BLaER1 treated with 17β-estradiol and CSF1 and Interleukin-3, amounts not matched to agents 10 nM and 100 nM (cell line): ENCODE results near the gene FAF1.

Experiments
- H3K27ac ChIP-seq, 11 experiments: shearing (Covaris generic); formaldehyde crosslinking; 2 replicates each; pipeline ENCODE4 v1.8.1; 2022
- H3K27me3 ChIP-seq, 11 experiments: shearing (Covaris generic); formaldehyde crosslinking; 2 replicates each; pipeline ENCODE4 v1.8.1; 2022
- H3K36me3 ChIP-seq, 11 experiments: shearing (Covaris generic); formaldehyde crosslinking; 2 replicates each; pipeline ENCODE4 v1.8.1; 2022
- H3K4me1 ChIP-seq, 10 experiments: shearing (Covaris generic); formaldehyde crosslinking; 2 replicates each; pipeline ENCODE4 v1.8.1; 2022
- H3K4me2 ChIP-seq, 11 experiments: shearing (Covaris generic); formaldehyde crosslinking; 2 replicates each; pipeline ENCODE4 v1.8.1; 2022
- H3K4me3 ChIP-seq, 10 experiments: shearing (Covaris generic); formaldehyde crosslinking; 2 replicates each; pipeline ENCODE4 v1.8.1; 2022
- H3K9ac ChIP-seq, 11 experiments: shearing (Covaris generic); formaldehyde crosslinking; 2 replicates each; pipeline ENCODE4 v1.8.1; 2022
- H3K9me3 ChIP-seq, 11 experiments: shearing (Covaris generic); formaldehyde crosslinking; replicated peaks in 1 of 11; 2 replicates each; pipeline ENCODE4 v1.8.1; 2022
- H4K20me1 ChIP-seq, 11 experiments: shearing (Covaris generic); formaldehyde crosslinking; 2 replicates each; pipeline ENCODE4 v1.8.1; 2022
- Cebpa-rat ChIP-seq, 11 experiments: shearing (Covaris generic); IDR thresholded peaks; 2 replicates each; pipeline ENCODE4 v1.8.1; 2022

Gene FAF1

DNA sequence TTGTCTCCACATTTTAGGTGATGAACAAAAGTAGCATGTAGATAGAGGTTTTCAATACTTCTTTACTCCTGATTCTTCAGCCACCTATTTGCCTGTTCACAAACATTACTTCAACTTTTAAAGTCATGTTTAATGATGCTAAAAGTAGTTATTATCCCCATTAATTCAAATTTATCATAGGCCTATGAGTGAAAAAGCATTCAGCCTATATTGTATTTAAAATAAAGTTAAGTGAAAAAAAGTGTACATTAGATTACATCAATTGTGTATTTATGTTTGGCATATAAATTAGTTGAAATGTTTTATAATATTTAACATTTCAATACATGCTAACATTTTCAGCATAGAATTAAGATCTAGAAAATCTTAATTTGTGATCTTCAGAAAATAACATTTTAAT lies 20.4 kb upstream of the FAF1 start:
- Histone ChIP-seq H3K27ac (no peak overlapping the region), H3K9ac (no peak overlapping the region), H3K4me1 (peaks cover 11 to 20% (median 15%) of the 10 kb centered on the region in 10 experiments; a peak in 17 of 20 replicates), H3K36me3 (no peaks in the 10 kb centered on the region), H3K9me3 (no peaks in the 10 kb centered on the region), H3K27me3 (peaks cover 62 to 83% (median 73%) of the 10 kb centered on the region in 11 experiments), H3K4me3 (no peak overlapping the region), H3K4me2 (no peak overlapping the region), H4K20me1 (peaks cover 0 to 44% (median 30%) of the 10 kb centered on the region in 11 experiments; a peak in 19 of 22 replicates)
- no peak for TF ChIP-seq Cebpa-rat (IDR thresholded peaks at IDR 0.05)

DNA sequence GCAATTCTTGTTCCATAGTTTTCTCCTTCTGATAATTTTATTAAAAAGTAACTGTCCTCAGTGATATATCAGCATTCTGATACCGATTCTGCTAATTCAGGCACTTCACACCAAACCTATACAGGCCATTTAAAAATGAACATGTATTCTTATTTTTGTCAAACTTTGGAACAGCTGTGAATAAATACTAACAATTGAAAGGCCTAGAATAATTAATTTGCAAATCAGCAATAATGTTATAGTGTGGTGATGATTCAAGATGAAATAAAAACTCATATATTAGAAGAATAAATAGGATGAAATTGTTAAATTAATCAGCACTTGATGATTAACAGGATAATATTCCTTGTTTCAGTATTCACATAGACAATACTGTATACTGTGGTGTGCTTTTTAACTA lies 19.9 kb upstream of the FAF1 start:
- H3K36me3 ChIP-seq = no peaks in the 10 kb centered on the region
- H3K4me3 ChIP-seq = no peak overlapping the region
- no peak overlapping the region for H3K27ac ChIP-seq
- peaks cover 0 to 46% (median 30%) of the 10 kb centered on the region in 11 experiments; a peak in 19 of 22 replicates for H4K20me1 ChIP-seq
- H3K4me2 ChIP-seq = no peak overlapping the region
- no peaks in the 10 kb centered on the region for H3K9me3 ChIP-seq
- H3K4me1 ChIP-seq = peaks cover 11 to 20% (median 15%) of the 10 kb centered on the region in 10 experiments; a peak in 17 of 20 replicates
- H3K27me3 ChIP-seq = peaks cover 68 to 89% (median 79%) of the 10 kb centered on the region in 11 experiments
- TF ChIP-seq Cebpa-rat (IDR thresholded peaks at IDR 0.05) = no peak
- H3K9ac ChIP-seq = no peak overlapping the region

DNA sequence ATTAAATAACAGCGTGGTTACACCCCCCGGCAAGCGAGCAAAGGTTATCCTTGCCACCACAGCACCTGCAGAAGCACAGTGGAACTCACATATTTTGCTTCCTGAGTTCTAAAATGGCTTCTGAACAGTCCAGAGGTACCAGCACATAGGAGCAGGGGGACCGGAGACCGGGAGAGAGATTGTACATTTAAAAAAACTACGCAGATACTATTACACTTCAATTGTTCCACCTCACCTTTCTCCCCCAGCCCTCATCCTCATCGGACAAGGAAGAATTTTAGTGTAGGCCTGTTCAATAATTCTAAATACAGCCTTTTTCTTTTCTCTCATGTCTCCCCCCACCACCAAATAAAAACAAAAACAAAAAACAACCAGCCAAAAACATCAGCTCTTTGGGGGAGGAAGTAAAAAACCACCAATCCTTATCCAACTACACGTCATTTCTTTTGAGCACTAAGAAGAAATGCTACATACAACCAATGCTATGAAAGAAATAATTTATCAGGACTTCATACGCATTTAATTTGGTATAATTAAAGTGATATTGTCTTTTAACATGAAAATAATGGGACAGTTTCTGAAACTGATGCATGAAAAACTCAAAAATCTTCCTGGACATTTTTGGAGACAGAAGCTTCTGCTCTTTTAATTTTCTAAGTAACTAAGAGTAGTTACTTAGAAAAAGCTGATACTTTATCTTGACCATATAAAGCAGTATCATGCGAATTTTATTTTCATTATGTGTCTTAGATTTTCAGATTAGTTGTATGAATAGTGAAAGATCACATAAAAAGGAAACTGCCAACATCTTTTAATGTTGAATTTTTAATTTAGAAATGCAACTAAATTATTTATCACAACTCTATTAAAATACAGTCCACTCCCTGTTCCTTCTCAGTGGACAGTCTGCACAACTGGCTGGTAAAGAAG lies 19.1 kb upstream of the FAF1 start:
- Histone ChIP-seq H3K27ac (no peak overlapping the region), H3K9me3 (no peaks in the 10 kb centered on the region), H3K4me3 (no peak overlapping the region; a peak in 2 of 20 replicates), H3K36me3 (no peaks in the 10 kb centered on the region), H4K20me1 (peaks cover 0 to 54% (median 32%) of the 10 kb centered on the region in 11 experiments; a peak in 19 of 22 replicates), H3K4me2 (peak overlapping the region in 3 of 11 experiments; percentile 85 to 95 (median 94); a peak in 3 of 22 replicates), H3K9ac (no peak overlapping the region), H3K27me3 (peaks cover 76 to 97% (median 85%) of the 10 kb centered on the region in 11 experiments), H3K4me1 (peaks cover 11 to 20% (median 15%) of the 10 kb centered on the region in 10 experiments; a peak in 17 of 20 replicates)
- TF ChIP-seq Cebpa-rat (IDR thresholded peaks at IDR 0.05) = no peak

GRCh38 chr1:50978144-50978851 lies 18.2 kb upstream of the FAF1 start:
- Histone ChIP-seq H3K27ac (no peak overlapping the region), H3K4me2 (peak overlapping the region; percentile 63 to 95 (median 77)), H3K36me3 (no peaks in the 10 kb centered on the region), H3K9ac (peak overlapping the region in 2 of 11 experiments; percentile 15 to 45; a peak in 2 of 22 replicates), H3K4me1 (peaks cover 11 to 20% (median 15%) of the 10 kb centered on the region in 10 experiments; a peak in 17 of 20 replicates), H3K27me3 (peaks cover 84 to 100% (median 94%) of the 10 kb centered on the region in 11 experiments), H3K9me3 (no peaks in the 10 kb centered on the region), H4K20me1 (peaks cover 0 to 62% (median 38%) of the 10 kb centered on the region in 11 experiments; a peak in 19 of 22 replicates), H3K4me3 (peak overlapping the region; percentile 26 to 67 (median 48); a peak in 19 of 20 replicates)
- TF ChIP-seq Cebpa-rat (IDR thresholded peaks at IDR 0.05) = no peak

DNA sequence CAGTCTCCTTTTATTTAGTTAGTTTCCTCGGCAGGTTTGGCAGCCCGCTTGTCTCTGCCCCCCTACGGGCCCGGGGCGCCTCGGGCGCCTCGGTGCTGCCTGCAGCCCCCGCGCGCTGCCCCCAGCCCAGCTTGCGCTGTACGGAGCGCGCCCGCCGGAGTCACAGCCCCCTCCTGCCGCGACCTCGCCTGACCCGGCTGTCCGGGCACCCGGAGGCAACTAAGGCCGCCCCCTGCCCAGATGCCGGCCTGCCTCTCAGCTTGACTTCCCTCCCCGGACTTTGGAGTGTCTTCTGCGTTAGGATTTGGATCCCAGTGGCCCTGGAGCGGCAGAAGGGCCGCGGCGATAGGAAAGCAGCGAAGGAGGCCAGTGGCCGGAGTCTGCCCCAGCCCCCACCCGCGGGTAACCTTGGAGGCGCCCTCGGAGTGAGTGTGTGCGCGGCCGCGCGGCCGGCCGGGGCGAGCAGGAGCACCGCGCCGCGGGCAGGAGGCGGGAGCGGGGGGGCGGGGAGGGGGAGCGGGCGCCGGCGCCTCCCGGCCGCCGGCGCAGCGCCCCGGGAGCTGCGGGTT lies 17.6 kb upstream of the FAF1 start:
- TF ChIP-seq Cebpa-rat (IDR thresholded peaks at IDR 0.05) = no peak
- Histone ChIP-seq H3K4me3 (peak overlapping the region; percentile 26 to 67 (median 48); a peak in 19 of 20 replicates), H3K27me3 (peaks cover 91 to 100% (median 98%) of the 10 kb centered on the region in 11 experiments), H3K36me3 (no peaks in the 10 kb centered on the region), H3K4me2 (peak overlapping the region; percentile 63 to 95 (median 77)), H4K20me1 (peaks cover 0 to 62% (median 38%) of the 10 kb centered on the region in 11 experiments; a peak in 19 of 22 replicates), H3K4me1 (peaks cover 11 to 20% (median 15%) of the 10 kb centered on the region in 10 experiments; a peak in 17 of 20 replicates), H3K9me3 (no peaks in the 10 kb centered on the region), H3K27ac (no peak overlapping the region), H3K9ac (peak overlapping the region in 5 of 11 experiments; percentile 15 to 45 (median 33); a peak in 6 of 22 replicates)

DNA sequence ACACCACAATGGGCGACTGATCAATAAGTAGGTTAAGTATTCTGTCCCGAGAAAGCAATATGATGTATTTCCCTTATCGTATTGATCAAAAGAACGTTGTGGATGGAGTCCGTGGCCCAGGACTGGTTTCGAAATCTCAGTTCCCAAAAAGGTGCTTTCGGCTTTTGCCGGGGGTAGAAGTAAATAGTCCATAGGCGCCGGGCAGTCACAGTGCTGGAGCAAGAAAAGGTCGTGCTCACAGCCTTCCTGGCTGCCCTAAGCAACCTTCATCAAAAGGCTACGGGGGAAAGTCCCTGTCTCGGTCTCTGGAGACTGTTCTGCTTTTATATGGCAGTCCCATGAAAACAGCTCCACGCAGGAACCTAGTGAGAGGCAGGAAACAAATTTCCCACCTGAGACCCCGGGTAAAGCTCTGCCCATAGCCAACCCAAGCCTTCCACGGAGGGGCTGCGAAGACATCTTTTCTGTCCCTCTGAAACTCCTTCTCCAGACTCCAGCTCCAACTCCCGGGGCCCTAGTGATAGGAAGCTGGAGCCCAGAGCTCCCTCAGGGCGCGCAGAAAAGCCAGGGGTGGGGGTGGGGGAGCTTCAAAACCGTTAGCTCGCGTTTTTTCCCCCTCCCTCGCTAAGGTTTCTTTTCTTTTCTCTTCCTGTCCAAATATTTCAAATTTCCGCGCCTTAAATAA lies 17.0 kb upstream of the FAF1 start:
- Histone ChIP-seq H3K27me3 (peaks cover 95 to 100% (median 96%) of the 10 kb centered on the region in 11 experiments), H3K4me2 (peak overlapping the region; percentile 63 to 95 (median 77)), H3K27ac (no peak overlapping the region), H3K9me3 (no peaks in the 10 kb centered on the region), H3K36me3 (no peaks in the 10 kb centered on the region), H3K4me1 (peaks cover 11 to 20% (median 15%) of the 10 kb centered on the region in 10 experiments; a peak in 17 of 20 replicates), H4K20me1 (peaks cover 0 to 63% (median 38%) of the 10 kb centered on the region in 11 experiments; a peak in 19 of 22 replicates), H3K4me3 (peak overlapping the region in 9 of 10 experiments; percentile 44 to 67 (median 48); a peak in 16 of 20 replicates), H3K9ac (peak overlapping the region in 3 of 11 experiments; percentile 15 to 45 (median 26); a peak in 3 of 22 replicates)
- no peak for TF ChIP-seq Cebpa-rat (IDR thresholded peaks at IDR 0.05)

DNA sequence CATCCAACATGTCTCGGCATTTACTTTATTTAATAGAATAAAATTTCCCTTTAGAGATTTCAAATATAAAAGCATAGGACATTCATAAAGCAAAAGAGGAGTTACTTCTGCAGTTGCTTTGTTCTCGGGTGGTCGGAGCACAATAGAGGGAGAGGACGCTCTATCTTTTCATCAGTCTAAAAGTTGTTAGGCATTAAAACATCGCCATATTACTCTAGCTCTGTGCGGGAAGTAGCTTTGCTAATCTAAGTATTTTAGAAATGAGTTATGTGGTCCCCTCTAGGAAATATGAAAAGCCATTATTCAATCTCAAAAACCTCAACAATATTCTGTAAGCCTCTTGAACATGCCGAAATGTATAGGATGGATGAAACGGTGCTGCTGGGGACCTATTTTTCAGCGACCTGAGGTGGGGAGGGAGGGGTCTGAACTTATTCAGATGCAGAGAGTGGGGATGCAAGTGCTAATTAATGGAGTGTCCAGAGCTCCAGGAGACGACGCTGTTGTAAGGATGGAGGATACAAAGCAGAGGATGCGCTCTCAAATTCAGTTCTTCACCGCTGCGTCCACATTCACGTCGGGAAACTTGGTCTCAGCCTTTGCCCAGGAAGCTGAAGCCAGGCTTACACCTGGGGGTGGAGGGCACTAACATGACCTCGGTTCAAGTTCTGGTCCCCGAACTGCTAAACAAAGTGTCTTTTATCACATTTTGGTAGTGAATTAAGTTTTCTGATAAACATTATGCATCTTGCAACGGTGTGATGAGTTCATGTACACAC lies 16.2 kb upstream of the FAF1 start:
- H3K4me2 ChIP-seq = peak overlapping the region in 2 of 11 experiments; percentile 94 to 95; a peak in 6 of 22 replicates
- no peak for TF ChIP-seq Cebpa-rat (IDR thresholded peaks at IDR 0.05)
- peak overlapping the region in 2 of 10 experiments; percentile 53 to 58; a peak in 3 of 20 replicates for H3K4me3 ChIP-seq
- H3K36me3 ChIP-seq = no peaks in the 10 kb centered on the region
- peaks cover 11 to 20% (median 15%) of the 10 kb centered on the region in 10 experiments; a peak in 17 of 20 replicates for H3K4me1 ChIP-seq
- no peak overlapping the region for H3K27ac ChIP-seq
- H4K20me1 ChIP-seq = peaks cover 0 to 70% (median 39%) of the 10 kb centered on the region in 11 experiments; a peak in 19 of 22 replicates
- H3K27me3 ChIP-seq = peaks cover 95 to 100% (median 96%) of the 10 kb centered on the region in 11 experiments
- no peak overlapping the region for H3K9ac ChIP-seq
- no peaks in the 10 kb centered on the region for H3K9me3 ChIP-seq
